ENCODE results near the gene TGFB3. TPM values are rescaled to one million over a fixed set of nuclear protein-coding genes. Genes with fewer than 3 reads are reported as not detected.
A peak's percentile ranks its signal among the peaks of the same experiment; 100 is the strongest.

The TGFB3 gene
- total and polyA plus RNA-seq, 9 of the 15 experiments (the other 6 are each of a cell fraction or from before 2014, with no cell fraction given), result 0.39 to 2.0 (median 1.0) TPM

DNA sequence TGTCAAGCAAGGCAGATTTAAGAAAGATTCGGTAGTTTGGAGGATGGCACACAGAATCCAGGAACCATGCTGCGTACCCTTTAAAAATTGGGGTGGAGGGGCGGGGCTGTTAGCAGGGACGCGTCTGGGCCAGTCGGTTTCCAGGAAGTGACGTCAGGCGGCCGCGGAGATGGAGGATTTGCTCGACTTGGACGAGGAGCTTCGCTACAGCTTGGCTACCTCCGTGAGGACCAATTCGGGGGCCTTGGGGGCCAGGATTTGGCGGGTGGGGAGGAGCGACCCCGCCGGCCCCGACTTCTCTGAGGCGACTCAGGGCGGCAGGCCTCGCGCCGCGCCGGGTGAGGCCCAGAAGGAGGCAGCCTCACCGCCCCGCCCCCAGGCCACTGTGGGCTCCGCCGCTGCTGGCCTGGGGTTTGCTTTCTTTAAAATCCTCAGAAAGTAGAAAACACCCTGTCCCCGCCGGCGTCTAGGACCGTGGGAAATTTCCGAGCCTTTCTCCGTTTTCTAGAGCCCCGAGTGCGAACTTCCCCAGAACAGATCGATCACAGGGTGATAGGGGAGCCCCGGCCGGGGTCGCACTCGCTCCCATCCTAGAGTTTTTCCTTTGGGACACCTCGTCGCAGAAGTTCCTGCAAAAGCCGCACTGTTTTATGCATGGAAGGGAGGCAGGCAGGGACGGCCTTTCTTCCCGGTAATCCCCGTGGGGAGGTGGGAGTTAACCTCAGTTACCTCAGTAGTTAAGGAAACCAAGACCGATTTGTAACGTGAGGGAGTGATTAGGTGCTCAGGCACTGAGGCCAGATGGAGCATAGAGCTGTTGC, 4.0 kb upstream of the TGFB3 start, which contains the start of gene IFT43 (continued):
- TF ChIP-seq FOXJ3 (CRISPR knock-in tag; IDR thresholded peaks at IDR 0.05) (no peak), ADNP (tag; IDR thresholded peaks at IDR 0.05) (no peak), SIN3B (IDR thresholded peaks at IDR 0.05; ENCODE audit: low read depth) (peak; percentile 21; the same call in 1 of the 2 replicates), XRCC3 (IDR thresholded peaks at IDR 0.05) (no peak), ATF7 (IDR thresholded peaks at IDR 0.05) (peak; percentile 87), MCM2 (IDR thresholded peaks at IDR 0.05; ENCODE audit: low read depth) (no peak), CBX8 (IDR thresholded peaks at IDR 0.05; ENCODE audit: borderline replicate concordance, extremely low read depth, low read depth, low read length, poor library complexity, severe bottlenecking) (no peak), BRCA1 (IDR thresholded peaks at IDR 0.05) (no peak), BRCA1 (CRISPR knock-in tag; IDR thresholded peaks at IDR 0.05) (no peak), GTF2F1 (IDR thresholded peaks at IDR 0.05; ENCODE audit: low read depth, low read length) (no peak), CBX1 (IDR thresholded peaks at IDR 0.05; ENCODE audit: low read depth) (no peak), KDM1A (IDR thresholded peaks at IDR 0.05) (no peak), POU5F1 (IDR thresholded peaks at IDR 0.05; ENCODE audit: borderline replicate concordance, low read depth, low read length, partially characterized antibody) (no peak), EP400 (IDR thresholded peaks at IDR 0.05) (no peak), RBFOX2 (IDR thresholded peaks at IDR 0.05; ENCODE audit: low read depth, low read length) (peak; percentile 54), SRSF7 (optimal IDR thresholded peaks at IDR 0.05; ENCODE audit: low read depth, low read length) (no peak)
- TF ChIP-seq, protein P1, sequence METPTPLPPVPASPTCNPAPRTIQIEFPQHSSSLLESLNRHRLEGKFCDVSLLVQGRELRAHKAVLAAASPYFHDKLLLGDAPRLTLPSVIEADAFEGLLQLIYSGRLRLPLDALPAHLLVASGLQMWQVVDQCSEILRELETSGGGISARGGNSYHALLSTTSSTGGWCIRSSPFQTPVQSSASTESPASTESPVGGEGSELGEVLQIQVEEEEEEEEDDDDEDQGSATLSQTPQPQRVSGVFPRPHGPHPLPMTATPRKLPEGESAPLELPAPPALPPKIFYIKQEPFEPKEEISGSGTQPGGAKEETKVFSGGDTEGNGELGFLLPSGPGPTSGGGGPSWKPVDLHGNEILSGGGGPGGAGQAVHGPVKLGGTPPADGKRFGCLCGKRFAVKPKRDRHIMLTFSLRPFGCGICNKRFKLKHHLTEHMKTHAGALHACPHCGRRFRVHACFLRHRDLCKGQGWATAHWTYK (CRISPR knock-in tag; IDR thresholded peaks at IDR 0.05), result no peak
- TF ChIP-seq, protein P2, sequence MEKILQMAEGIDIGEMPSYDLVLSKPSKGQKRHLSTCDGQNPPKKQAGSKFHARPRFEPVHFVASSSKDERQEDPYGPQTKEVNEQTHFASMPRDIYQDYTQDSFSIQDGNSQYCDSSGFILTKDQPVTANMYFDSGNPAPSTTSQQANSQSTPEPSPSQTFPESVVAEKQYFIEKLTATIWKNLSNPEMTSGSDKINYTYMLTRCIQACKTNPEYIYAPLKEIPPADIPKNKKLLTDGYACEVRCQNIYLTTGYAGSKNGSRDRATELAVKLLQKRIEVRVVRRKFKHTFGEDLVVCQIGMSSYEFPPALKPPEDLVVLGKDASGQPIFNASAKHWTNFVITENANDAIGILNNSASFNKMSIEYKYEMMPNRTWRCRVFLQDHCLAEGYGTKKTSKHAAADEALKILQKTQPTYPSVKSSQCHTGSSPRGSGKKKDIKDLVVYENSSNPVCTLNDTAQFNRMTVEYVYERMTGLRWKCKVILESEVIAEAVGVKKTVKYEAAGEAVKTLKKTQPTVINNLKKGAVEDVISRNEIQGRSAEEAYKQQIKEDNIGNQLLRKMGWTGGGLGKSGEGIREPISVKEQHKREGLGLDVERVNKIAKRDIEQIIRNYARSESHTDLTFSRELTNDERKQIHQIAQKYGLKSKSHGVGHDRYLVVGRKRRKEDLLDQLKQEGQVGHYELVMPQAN (IDR thresholded peaks at IDR 0.05; ENCODE audit: borderline replicate concordance), result peak; percentile 77; the same call in 1 of the 2 replicates
- TF ChIP-seq, protein P3, sequence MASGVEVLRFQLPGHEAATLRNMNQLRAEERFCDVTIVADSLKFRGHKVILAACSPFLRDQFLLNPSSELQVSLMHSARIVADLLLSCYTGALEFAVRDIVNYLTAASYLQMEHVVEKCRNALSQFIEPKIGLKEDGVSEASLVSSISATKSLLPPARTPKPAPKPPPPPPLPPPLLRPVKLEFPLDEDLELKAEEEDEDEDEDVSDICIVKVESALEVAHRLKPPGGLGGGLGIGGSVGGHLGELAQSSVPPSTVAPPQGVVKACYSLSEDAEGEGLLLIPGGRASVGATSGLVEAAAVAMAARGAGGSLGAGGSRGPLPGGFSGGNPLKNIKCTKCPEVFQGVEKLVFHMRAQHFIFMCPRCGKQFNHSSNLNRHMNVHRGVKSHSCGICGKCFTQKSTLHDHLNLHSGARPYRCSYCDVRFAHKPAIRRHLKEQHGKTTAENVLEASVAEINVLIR (CRISPR knock-in tag; IDR thresholded peaks at IDR 0.05), result peak; percentile 78
- TF ChIP-seq, protein P4, sequence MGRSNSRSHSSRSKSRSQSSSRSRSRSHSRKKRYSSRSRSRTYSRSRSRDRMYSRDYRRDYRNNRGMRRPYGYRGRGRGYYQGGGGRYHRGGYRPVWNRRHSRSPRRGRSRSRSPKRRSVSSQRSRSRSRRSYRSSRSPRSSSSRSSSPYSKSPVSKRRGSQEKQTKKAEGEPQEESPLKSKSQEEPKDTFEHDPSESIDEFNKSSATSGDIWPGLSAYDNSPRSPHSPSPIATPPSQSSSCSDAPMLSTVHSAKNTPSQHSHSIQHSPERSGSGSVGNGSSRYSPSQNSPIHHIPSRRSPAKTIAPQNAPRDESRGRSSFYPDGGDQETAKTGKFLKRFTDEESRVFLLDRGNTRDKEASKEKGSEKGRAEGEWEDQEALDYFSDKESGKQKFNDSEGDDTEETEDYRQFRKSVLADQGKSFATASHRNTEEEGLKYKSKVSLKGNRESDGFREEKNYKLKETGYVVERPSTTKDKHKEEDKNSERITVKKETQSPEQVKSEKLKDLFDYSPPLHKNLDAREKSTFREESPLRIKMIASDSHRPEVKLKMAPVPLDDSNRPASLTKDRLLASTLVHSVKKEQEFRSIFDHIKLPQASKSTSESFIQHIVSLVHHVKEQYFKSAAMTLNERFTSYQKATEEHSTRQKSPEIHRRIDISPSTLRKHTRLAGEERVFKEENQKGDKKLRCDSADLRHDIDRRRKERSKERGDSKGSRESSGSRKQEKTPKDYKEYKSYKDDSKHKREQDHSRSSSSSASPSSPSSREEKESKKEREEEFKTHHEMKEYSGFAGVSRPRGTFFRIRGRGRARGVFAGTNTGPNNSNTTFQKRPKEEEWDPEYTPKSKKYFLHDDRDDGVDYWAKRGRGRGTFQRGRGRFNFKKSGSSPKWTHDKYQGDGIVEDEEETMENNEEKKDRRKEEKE (IDR thresholded peaks at IDR 0.05; ENCODE audit: borderline replicate concordance in 1 of 2, control insufficient read depth in 1 of 2, low read depth in 2 of 2, low read length in 1 of 2), result no peak

Data from K562 (cell line).